SU-DHL-6 (cell line): ENCODE data around the gene ENTPD6.
A peak's percentile ranks its signal among the peaks of the same experiment; 100 is the strongest.

ENCODE experiments used
- H2AFZ ChIP-seq: fragments of 200-600 bp; sonication (generic); 2 replicates; pipeline ENCODE4 v1.6.1; 2014; ENCODE audit warnings: low read depth, mild to moderate bottlenecking, moderate library complexity, mixed read lengths, antibody characterized with exemption, low read length; ENCODE audit not compliant: severe bottlenecking
- H3F3A ChIP-seq: fragments of 200-600 bp; shearing (Covaris generic); 2 replicates; pipeline ENCODE4 v1.6.0; 2016; ENCODE audit warnings: antibody characterized with exemption, mild to moderate bottlenecking; ENCODE audit not compliant: insufficient read depth
- H3K27ac ChIP-seq: fragments of 200-600 bp; sonication (generic); 2 replicates; pipeline ENCODE4 v1.5.1; 2016; ENCODE audit warnings: low read depth, mild to moderate bottlenecking, low read length, moderate library complexity, mixed read lengths
- H3K27me3 ChIP-seq: fragments of 200-600 bp; sonication (generic), shearing (Covaris generic); 2 replicates; pipeline ENCODE4 v1.6.0; 2014; ENCODE audit warnings: mild to moderate bottlenecking, low read length
- H3K36me3 ChIP-seq: fragments of 200-600 bp; sonication (generic); 2 replicates; pipeline ENCODE4 v1.6.1; 2014; ENCODE audit warnings: mild to moderate bottlenecking, low read length, mixed read lengths
- H3K4me2 ChIP-seq: fragments of 300-600, 200-600 bp; shearing (Covaris generic), sonication (generic); 2 replicates; pipeline ENCODE4 v1.6.0; 2014; ENCODE audit warnings: low read length, low read depth, mild to moderate bottlenecking; ENCODE audit not compliant: poor library complexity, severe bottlenecking
- H3K4me3 ChIP-seq: fragments of 200-600 bp; sonication (generic); 2 replicates; pipeline ENCODE4 v1.5.1; 2014; ENCODE audit warnings: antibody characterized with exemption, low read length, mild to moderate bottlenecking, mixed read lengths; ENCODE audit not compliant: insufficient read depth, poor library complexity, severe bottlenecking
- H3K79me2 ChIP-seq: fragments of 200-600 bp; sonication (generic); 2 replicates; pipeline ENCODE4 v1.6.1; 2014; ENCODE audit warnings: mild to moderate bottlenecking, low read length, moderate library complexity; ENCODE audit not compliant: insufficient read depth
- H3K9ac ChIP-seq: fragments of 200-600 bp; sonication (generic); 2 replicates; pipeline ENCODE4 v1.7.0; 2014; ENCODE audit warnings: mild to moderate bottlenecking, low read length
- H3K9me2 ChIP-seq: fragments of 200-600 bp; sonication (generic); replicated peaks from 2 replicates; pipeline ENCODE4 v1.6.1; 2014; ENCODE audit warnings: low read length; ENCODE audit not compliant: insufficient read depth
- H3K9me3 ChIP-seq: fragments of 200-600 bp; sonication (generic); 2 replicates; pipeline ENCODE4 v1.6.1; 2014; ENCODE audit warnings: low read length, mixed read lengths; ENCODE audit not compliant: insufficient read depth
- H4K20me1 ChIP-seq: fragments of 200-600 bp; sonication (generic); 2 replicates; pipeline ENCODE4 v1.6.1; 2014; ENCODE audit warnings: low read depth, mild to moderate bottlenecking, antibody characterized with exemption, low read length, moderate library complexity, mixed read lengths
- EZH2phosphoT487 ChIP-seq: fragments of 200-600 bp; sonication (generic), shearing (Covaris generic); conservative IDR thresholded peaks from 2 replicates; pipeline ENCODE4 v1.6.1; 2018; ENCODE audit warnings: mild to moderate bottlenecking, antibody characterized with exemption, low read length, moderate library complexity, mixed read lengths
- TF ChIP-seq, protein P1 (sequence below): fragments of 200-600 bp; sonication (generic); IDR thresholded peaks from one replicate; pipeline ENCODE4 v1.5.1; 2017; ENCODE audit warnings: antibody characterized with exemption, mild to moderate bottlenecking, low read length, moderate library complexity; ENCODE audit not compliant: insufficient read depth, poor library complexity, severe bottlenecking

Gene ENTPD6

DNA sequence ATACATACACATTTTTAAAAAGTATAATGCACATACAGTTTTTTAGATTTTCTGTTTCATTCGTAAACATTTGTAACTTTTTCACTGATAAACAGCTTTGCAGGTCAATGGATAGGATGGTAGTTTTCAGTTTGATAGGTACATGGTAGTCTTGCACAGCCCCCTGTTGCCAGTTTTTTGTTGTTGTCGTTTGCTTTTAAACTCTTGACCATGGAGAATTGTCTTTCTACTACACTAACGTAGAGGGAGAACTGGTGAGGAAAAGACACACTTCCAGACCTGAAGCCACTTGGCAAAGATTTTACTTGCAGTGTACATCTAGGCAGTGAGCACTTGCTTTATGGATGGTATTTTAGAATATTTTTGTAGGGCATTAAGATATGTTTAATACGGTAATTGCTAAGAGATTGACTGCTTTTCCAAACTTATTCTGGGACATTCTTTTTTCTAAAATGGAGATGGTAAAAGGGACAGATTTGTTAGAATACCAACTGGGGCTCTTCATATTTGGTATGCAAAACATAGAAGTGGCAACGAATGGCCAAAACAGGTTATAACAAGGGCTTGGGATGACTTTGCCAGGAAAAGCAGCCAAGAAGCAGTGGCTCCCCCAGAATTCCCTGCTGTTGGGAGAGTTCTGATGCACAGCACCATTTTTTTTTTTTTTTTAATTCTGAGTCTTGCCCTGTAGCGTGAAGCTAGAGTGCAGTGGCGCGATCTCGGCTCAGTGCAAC is 53.9 kb downstream of the ENTPD6 start:
- no peaks in the 10 kb centered on the region for H3K9me2 ChIP-seq
- H3K27ac ChIP-seq, result no peak overlapping the region
- no peaks in the 10 kb centered on the region for H3K27me3 ChIP-seq
- H3K79me2 ChIP-seq, result no peaks in the 10 kb centered on the region
- H4K20me1 ChIP-seq, result peaks cover 6% of the 10 kb centered on the region; the same call in 1 of the 2 replicates
- TF ChIP-seq, protein P1, sequence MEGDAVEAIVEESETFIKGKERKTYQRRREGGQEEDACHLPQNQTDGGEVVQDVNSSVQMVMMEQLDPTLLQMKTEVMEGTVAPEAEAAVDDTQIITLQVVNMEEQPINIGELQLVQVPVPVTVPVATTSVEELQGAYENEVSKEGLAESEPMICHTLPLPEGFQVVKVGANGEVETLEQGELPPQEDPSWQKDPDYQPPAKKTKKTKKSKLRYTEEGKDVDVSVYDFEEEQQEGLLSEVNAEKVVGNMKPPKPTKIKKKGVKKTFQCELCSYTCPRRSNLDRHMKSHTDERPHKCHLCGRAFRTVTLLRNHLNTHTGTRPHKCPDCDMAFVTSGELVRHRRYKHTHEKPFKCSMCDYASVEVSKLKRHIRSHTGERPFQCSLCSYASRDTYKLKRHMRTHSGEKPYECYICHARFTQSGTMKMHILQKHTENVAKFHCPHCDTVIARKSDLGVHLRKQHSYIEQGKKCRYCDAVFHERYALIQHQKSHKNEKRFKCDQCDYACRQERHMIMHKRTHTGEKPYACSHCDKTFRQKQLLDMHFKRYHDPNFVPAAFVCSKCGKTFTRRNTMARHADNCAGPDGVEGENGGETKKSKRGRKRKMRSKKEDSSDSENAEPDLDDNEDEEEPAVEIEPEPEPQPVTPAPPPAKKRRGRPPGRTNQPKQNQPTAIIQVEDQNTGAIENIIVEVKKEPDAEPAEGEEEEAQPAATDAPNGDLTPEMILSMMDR, result no peak
- TF ChIP-seq EZH2phosphoT487, result no peak
- 0 out of 2 replicates have a peak overlapping the region, but pooled peaks have one; percentile 72 for H3K9ac ChIP-seq
- peak overlapping the region; percentile 67 for H3K4me3 ChIP-seq
- no peaks in the 10 kb centered on the region for H3K9me3 ChIP-seq
- peak overlapping the region; percentile 84 for H3K4me2 ChIP-seq
- H2AFZ ChIP-seq, result no peak overlapping the region
- H3K36me3 ChIP-seq, result no peaks in the 10 kb centered on the region
- H3F3A ChIP-seq, result peaks cover 7% of the 10 kb centered on the region

DNA sequence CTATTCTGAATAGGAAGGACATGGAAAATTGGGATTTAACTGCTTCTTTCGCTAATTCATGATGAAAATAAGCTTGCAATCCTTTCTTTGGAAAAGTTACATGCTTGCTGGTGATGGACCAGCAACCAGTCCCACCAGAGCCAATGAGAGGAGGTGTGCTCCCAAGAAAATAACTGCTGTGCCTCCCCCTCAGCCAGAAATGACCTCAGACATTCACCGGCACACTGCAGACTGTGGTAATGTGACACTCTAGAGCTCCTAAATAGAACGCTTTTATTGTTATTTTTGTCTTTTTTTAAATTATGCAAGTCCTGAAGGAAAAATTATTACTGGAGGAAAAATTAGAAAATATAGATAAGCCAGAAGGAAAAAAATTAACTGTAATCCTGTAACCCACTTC is 55.0 kb downstream of the ENTPD6 start:
- Histone ChIP-seq H3K9ac (no peak overlapping the region), H3K9me3 (no peaks in the 10 kb centered on the region), H3K36me3 (no peaks in the 10 kb centered on the region), H3K9me2 (no peaks in the 10 kb centered on the region), H2AFZ (no peak overlapping the region), H3K27ac (no peak overlapping the region), H3F3A (peaks cover 7% of the 10 kb centered on the region), H3K4me3 (no peak overlapping the region), H4K20me1 (peaks cover 6% of the 10 kb centered on the region; the same call in 1 of the 2 replicates), H3K27me3 (no peaks in the 10 kb centered on the region), H3K79me2 (no peaks in the 10 kb centered on the region; the same call in 1 of the 2 replicates), H3K4me2 (no peak overlapping the region)
- no peak for TF ChIP-seq EZH2phosphoT487
- TF ChIP-seq, protein P1, result no peak

DNA sequence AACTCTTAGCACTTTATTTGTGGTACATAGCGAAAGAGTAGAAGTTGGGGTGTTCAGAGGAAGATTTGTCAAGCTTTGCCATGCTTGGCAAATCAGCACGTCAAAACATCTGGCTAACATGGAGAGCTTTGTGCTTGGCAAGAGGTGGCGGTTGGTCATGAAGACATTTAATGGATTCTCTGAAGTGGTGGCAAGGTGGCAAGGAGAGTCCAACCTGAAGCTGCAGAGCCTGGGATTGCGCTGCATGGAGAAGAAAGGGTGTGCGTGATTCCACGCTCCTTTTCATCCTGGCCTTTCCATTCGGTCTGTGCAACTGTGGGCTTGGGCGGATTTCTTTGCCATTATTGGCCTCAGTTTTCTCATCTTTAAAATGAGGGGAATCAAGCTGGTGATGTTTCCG is 55.5 kb downstream of the ENTPD6 start:
- Histone ChIP-seq H3F3A (peaks cover 7% of the 10 kb centered on the region), H3K9ac (no peak overlapping the region), H3K4me3 (no peak overlapping the region), H3K9me2 (no peaks in the 10 kb centered on the region), H3K27ac (no peak overlapping the region), H2AFZ (no peak overlapping the region), H3K9me3 (no peaks in the 10 kb centered on the region), H3K27me3 (no peaks in the 10 kb centered on the region), H3K79me2 (no peaks in the 10 kb centered on the region; the same call in 1 of the 2 replicates), H3K36me3 (no peaks in the 10 kb centered on the region), H3K4me2 (no peak overlapping the region), H4K20me1 (peaks cover 6% of the 10 kb centered on the region; the same call in 1 of the 2 replicates)
- TF ChIP-seq EZH2phosphoT487, result no peak
- TF ChIP-seq, protein P1, result no peak
